Neural progenitor cell (in vitro differentiated cells): Measurements from ENCODE around the gene CLDN3. TPM values are rescaled to one million over a fixed set of nuclear protein-coding genes. Genes with fewer than 3 reads are reported as not detected.
A peak's percentile ranks its signal among the peaks of the same experiment; 100 is the strongest.

Experiments
- DNase-seq: peaks from one replicate; pipeline ENCODE4 v3.0.0-alpha.2; 2016; ENCODE audit warnings: low spot score
- H2AFZ ChIP-seq: fragments of 200-600 bp; sonication (generic); replicated peaks from 2 replicates; pipeline ENCODE4 v1.6.1; 2016; ENCODE audit warnings: antibody characterized with exemption
- H3F3A ChIP-seq: fragments of 200-600 bp; sonication (generic); 2 replicates; pipeline ENCODE4 v1.6.1; 2016; ENCODE audit warnings: antibody characterized with exemption, low read depth
- H3K27ac ChIP-seq: fragments of 200-600 bp; sonication (generic); 2 replicates; pipeline ENCODE4 v1.5.1; 2016; ENCODE audit warnings: mild to moderate bottlenecking
- H3K27me3 ChIP-seq: fragments of 200-600 bp; sonication (generic); 2 replicates; pipeline ENCODE4 v1.6.1; 2016; ENCODE audit warnings: mild to moderate bottlenecking, moderate library complexity
- H3K36me3 ChIP-seq: fragments of 200-600 bp; sonication (generic); 2 replicates; pipeline ENCODE4 v1.5.1; 2016
- H3K4me1 ChIP-seq: fragments of 200-600 bp; sonication (generic); 2 replicates; pipeline ENCODE4 v1.6.1; 2016; ENCODE audit warnings: mixed run types
- H3K4me2 ChIP-seq: fragments of 200-600 bp; sonication (generic); 2 replicates; pipeline ENCODE4 v1.6.1; 2016
- H3K4me3 ChIP-seq: fragments of 200-600 bp; sonication (generic); 2 replicates; pipeline ENCODE4 v1.5.1; 2016
- H3K79me2 ChIP-seq: fragments of 200-600 bp; sonication (generic); 2 replicates; pipeline ENCODE4 v1.6.1; 2016; ENCODE audit warnings: low read depth
- H3K9ac ChIP-seq: fragments of 200-600 bp; sonication (generic); 2 replicates; pipeline ENCODE4 v1.6.1; 2016
- H3K9me3 ChIP-seq: fragments of 200-600 bp; sonication (generic); 2 replicates; pipeline ENCODE4 v1.5.1; 2016; ENCODE audit warnings: low read depth
- H4K20me1 ChIP-seq: fragments of 200-600 bp; sonication (generic); 2 replicates; pipeline ENCODE4 v1.6.1; 2016; ENCODE audit warnings: low read depth
- H3K27ac Mint-ChIP-seq: 3 replicates; pipeline ENCODE4 v1.8.0; 2021; ENCODE audit warnings: mixed read lengths
- H3K27me3 Mint-ChIP-seq: 2 replicates; pipeline ENCODE4 v1.8.0; 2022; ENCODE audit warnings: low read depth, mild to moderate bottlenecking, inconsistent platforms, moderate library complexity, mixed read lengths; ENCODE audit not compliant: insufficient read depth
- H3K36me3 Mint-ChIP-seq: 3 replicates; pipeline ENCODE4 v1.8.0; 2021; ENCODE audit warnings: mixed read lengths
- H3K4me1 Mint-ChIP-seq: 3 replicates; pipeline ENCODE4 v1.8.0; 2021; ENCODE audit warnings: mixed read lengths
- H3K4me3 Mint-ChIP-seq: 3 replicates; pipeline ENCODE4 v1.8.0; 2021; ENCODE audit warnings: mild to moderate bottlenecking, moderate library complexity, mixed read lengths
- H3K9me3 Mint-ChIP-seq: 3 replicates; pipeline ENCODE4 v1.8.0; 2020; ENCODE audit warnings: mixed read lengths
- EZH2 ChIP-seq: fragments of 200-600 bp; sonication (generic); IDR thresholded peaks from 2 replicates; pipeline ENCODE4 v1.6.1; 2017; ENCODE audit warnings: antibody characterized with exemption, mild to moderate bottlenecking, moderate library complexity
- EZH2phosphoT487 ChIP-seq: fragments of 200-600 bp; sonication (generic); IDR thresholded peaks from 2 replicates; pipeline ENCODE4 v1.6.1; 2017; ENCODE audit warnings: antibody characterized with exemption
- total RNA-seq: library from RNA; depleted of rRNA; stranded (reverse); fragments of >200 nt; gene quantifications from 2 replicates; pipeline ENCODE4 v1.2.3, GENCODE V29; 2015; ENCODE audit warnings: low replicate concordance
- TF ChIP-seq, protein P1 (sequence below): fragments of 200-600 bp; sonication (generic); IDR thresholded peaks from 2 replicates; pipeline ENCODE4 v1.5.1; 2017; ENCODE audit warnings: antibody characterized with exemption, mild to moderate bottlenecking

CLDN3 gene
- total RNA-seq, 1 donor from 2014 or later = 1.6 TPM

GRCh38 chr7:73770860-73771670 is 995 bp upstream of the CLDN3 start:
- H3K4me2 ChIP-seq = peak overlapping the region; percentile 87
- no peak overlapping the region for H3K9ac ChIP-seq
- no peaks in the 10 kb centered on the region for H4K20me1 ChIP-seq
- H3K4me1 Mint-ChIP-seq = peaks cover 8% of the 10 kb centered on the region
- no peak overlapping the region for H3K27ac ChIP-seq
- H3K27me3 ChIP-seq = peaks cover 25% of the 10 kb centered on the region
- TF ChIP-seq, protein P1, sequence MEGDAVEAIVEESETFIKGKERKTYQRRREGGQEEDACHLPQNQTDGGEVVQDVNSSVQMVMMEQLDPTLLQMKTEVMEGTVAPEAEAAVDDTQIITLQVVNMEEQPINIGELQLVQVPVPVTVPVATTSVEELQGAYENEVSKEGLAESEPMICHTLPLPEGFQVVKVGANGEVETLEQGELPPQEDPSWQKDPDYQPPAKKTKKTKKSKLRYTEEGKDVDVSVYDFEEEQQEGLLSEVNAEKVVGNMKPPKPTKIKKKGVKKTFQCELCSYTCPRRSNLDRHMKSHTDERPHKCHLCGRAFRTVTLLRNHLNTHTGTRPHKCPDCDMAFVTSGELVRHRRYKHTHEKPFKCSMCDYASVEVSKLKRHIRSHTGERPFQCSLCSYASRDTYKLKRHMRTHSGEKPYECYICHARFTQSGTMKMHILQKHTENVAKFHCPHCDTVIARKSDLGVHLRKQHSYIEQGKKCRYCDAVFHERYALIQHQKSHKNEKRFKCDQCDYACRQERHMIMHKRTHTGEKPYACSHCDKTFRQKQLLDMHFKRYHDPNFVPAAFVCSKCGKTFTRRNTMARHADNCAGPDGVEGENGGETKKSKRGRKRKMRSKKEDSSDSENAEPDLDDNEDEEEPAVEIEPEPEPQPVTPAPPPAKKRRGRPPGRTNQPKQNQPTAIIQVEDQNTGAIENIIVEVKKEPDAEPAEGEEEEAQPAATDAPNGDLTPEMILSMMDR = no peak
- TF ChIP-seq EZH2phosphoT487 (no peak), EZH2 (no peak)
- H3K9me3 ChIP-seq = no peaks in the 10 kb centered on the region
- H3K9me3 Mint-ChIP-seq = no peaks in the 10 kb centered on the region
- peaks cover 15% of the 10 kb centered on the region for H3K27me3 Mint-ChIP-seq
- no peaks in the 10 kb centered on the region for H3K36me3 ChIP-seq
- peak overlapping the region; percentile 97 for H2AFZ ChIP-seq
- DNase-seq = no peak
- H3K79me2 ChIP-seq = no peaks in the 10 kb centered on the region
- peaks cover 3% of the 10 kb centered on the region for H3K36me3 Mint-ChIP-seq
- H3K4me3 ChIP-seq = peak overlapping the region; percentile 65
- H3F3A ChIP-seq = peaks cover 19% of the 10 kb centered on the region
- H3K4me3 Mint-ChIP-seq = peak overlapping the region; percentile 79
- H3K4me1 ChIP-seq = peaks cover 5% of the 10 kb centered on the region
- peak overlapping the region; percentile 94 for H3K27ac Mint-ChIP-seq

DNA sequence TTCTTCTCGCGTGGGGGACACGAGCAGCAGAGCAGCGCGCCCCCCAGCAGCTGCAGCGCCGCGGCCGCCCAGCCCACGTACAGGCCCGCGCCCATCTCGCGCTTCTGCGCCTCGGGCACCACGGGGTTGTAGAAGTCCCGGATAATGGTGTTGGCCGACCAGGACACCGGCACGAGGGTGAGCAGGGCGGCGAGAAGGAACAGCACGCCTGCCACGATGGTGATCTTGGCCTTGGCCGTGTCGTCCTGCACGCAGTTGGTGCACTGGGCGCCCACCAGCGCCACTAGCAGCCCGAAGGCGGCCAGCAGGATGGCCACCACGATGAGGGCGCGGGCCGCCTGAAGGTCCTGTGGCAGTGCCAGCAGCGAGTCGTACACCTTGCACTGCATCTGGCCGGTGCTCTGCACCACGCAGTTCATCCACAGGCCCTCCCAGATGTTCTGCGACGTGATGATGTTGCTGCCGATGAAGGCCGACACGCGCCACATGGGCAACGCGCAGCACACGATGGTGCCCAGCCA is 529 bp downstream of the CLDN3 start:
- no peaks in the 10 kb centered on the region for H3K9me3 ChIP-seq
- peak overlapping the region; percentile 70 for H3K4me3 Mint-ChIP-seq
- peak overlapping the region; percentile 87 for H3K4me2 ChIP-seq
- peak overlapping the region; percentile 97 for H2AFZ ChIP-seq
- no peak for TF ChIP-seq EZH2
- no peak for TF ChIP-seq EZH2phosphoT487
- TF ChIP-seq, protein P1 = no peak
- DNase-seq = no peak
- H3K9ac ChIP-seq = no peak overlapping the region
- no peaks in the 10 kb centered on the region for H3K36me3 ChIP-seq
- no peak overlapping the region for H3K27ac ChIP-seq
- H3K4me1 ChIP-seq = peaks cover 5% of the 10 kb centered on the region
- no peaks in the 10 kb centered on the region for H3K9me3 Mint-ChIP-seq
- peaks cover 19% of the 10 kb centered on the region for H3F3A ChIP-seq
- no peaks in the 10 kb centered on the region for H3K79me2 ChIP-seq
- no peaks in the 10 kb centered on the region for H4K20me1 ChIP-seq
- H3K4me1 Mint-ChIP-seq = peaks cover 8% of the 10 kb centered on the region
- H3K27ac Mint-ChIP-seq = no peak overlapping the region
- H3K27me3 Mint-ChIP-seq = peaks cover 15% of the 10 kb centered on the region
- H3K27me3 ChIP-seq = peaks cover 25% of the 10 kb centered on the region
- H3K4me3 ChIP-seq = peak overlapping the region; percentile 65
- H3K36me3 Mint-ChIP-seq = peaks cover 3% of the 10 kb centered on the region

DNA sequence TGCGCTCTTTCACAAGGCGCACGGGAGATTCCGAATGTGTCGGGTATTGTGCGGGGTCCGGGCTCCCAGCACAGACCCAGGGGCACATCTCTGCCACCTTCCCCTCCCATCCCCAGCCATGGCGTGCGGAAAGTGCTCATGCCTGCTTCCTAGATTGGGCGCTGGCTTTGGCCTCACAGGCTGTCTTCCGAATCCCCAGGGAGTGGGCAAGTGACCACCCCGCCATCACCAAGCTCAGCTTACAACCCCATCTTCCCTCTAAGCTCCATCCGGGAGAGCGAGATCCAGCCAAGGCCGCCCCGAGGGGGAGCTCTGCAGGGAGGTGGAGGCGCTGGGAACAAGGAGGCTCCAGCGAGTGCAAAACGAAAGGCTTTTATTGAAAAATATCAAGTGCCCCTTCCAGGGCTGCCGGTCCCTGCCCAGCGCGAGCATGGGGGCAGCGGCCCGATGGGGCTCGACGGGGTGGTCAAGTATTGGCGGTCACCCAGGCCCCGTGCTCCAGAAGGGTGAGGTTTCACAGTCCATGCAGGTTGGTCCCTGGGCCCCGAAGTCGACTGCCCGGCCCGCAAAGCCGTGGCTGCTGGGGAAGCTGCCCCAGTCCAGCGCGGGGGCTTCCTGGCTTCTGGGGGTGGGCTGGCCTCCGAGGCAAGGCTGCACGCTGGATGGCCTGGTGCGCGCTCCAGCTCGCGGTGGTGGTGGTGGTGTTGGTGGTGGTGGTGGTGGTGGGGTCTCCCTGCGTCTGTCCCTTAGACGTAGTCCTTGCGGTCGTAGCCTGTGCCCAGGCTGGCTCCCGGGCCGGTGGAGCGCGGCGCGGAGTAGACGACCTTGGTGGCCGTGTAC is 1.2 kb downstream of the CLDN3 start:
- H3K4me1 Mint-ChIP-seq = peaks cover 8% of the 10 kb centered on the region
- peaks cover 15% of the 10 kb centered on the region for H3K27me3 Mint-ChIP-seq
- TF ChIP-seq EZH2phosphoT487 = no peak
- TF ChIP-seq, protein P1 = no peak

More for the DNA sequence above, 1.2 kb downstream of the CLDN3 start:
- Mint-ChIP-seq H3K27ac (no peak overlapping the region), H3K9me3 (no peaks in the 10 kb centered on the region), H3K4me3 (peak overlapping the region; percentile 55), H3K36me3 (peaks cover 3% of the 10 kb centered on the region)
- H3K27ac ChIP-seq = no peak overlapping the region
- H3K4me1 ChIP-seq = peaks cover 5% of the 10 kb centered on the region
- peaks cover 25% of the 10 kb centered on the region for H3K27me3 ChIP-seq
- H3K36me3 ChIP-seq = no peaks in the 10 kb centered on the region
- H3K4me2 ChIP-seq = no peak overlapping the region
- DNase-seq = no peak
- H3K9me3 ChIP-seq = no peaks in the 10 kb centered on the region
- H3K9ac ChIP-seq = no peak overlapping the region
- H3K4me3 ChIP-seq = no peak overlapping the region
- H3K79me2 ChIP-seq = no peaks in the 10 kb centered on the region
- H4K20me1 ChIP-seq = no peaks in the 10 kb centered on the region
- no peak overlapping the region for H2AFZ ChIP-seq
- H3F3A ChIP-seq = peaks cover 19% of the 10 kb centered on the region
